ENCODE measurements around the gene XRCC5. TPM values are rescaled to one million over a fixed set of nuclear protein-coding genes. Genes with fewer than 3 reads are reported as not detected.
A peak's percentile ranks its signal among the peaks of the same experiment; 100 is the strongest.

Gene XRCC5
- total RNA-seq, 2 donors from 2014 or later: 487 to 501 TPM

DNA sequence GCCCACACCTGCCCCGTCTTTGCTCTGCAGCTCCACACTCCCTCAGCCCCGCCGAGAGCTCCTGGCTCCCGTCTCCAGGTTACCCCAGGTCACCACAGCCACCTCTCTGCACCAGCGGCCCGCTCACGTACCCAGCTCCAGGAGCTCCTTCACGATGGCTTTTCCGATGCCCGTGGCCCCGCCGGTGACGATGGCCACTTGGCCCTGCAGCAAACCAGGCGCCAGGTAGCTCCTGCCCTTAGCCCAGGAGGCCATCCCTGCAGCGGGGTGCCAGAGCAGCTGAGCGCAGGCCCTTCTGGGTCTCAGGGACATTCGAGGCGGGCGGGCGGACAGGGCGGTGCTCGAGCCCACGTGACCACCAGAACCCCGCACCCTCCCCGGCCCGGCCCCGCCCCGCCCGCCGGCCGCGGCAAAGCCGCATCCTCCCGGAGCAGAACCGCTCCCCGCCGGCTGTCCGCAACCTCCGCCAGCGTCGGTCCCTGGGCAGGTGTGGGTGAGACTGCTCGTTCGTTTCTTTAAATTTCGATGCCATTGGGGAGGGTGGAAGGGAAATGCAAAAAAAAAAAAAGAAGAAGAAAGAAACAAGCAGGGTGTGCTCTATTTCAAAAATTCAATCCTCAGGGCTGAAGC is 27.5 kb upstream of the XRCC5 start, which contains the start of the genes PECR and TMEM169:
TSS of gene PECR (minus strand) at position 323 of the 630 bp plus-strand sequence. CDS start at position 255, 68 bp downstream.
TSS of gene TMEM169 (plus strand) at position 433 of the 630 bp plus-strand sequence. CDS start 14,045 bp downstream, outside the sequence.
- Mint-ChIP-seq H3K9me3 (no peaks in the 10 kb centered on the region), H3K36me3 (peaks cover 5 to 6% of the 10 kb centered on the region in 2 donors), H3K27ac (peak within 1 kb of the TSS; percentile 85)
- ATAC-seq: peak; percentile 96 to 97
- peak; percentile 74 to 82 for DNase-seq (ENCODE audit: low spot score in 2 of 2)

DNA sequence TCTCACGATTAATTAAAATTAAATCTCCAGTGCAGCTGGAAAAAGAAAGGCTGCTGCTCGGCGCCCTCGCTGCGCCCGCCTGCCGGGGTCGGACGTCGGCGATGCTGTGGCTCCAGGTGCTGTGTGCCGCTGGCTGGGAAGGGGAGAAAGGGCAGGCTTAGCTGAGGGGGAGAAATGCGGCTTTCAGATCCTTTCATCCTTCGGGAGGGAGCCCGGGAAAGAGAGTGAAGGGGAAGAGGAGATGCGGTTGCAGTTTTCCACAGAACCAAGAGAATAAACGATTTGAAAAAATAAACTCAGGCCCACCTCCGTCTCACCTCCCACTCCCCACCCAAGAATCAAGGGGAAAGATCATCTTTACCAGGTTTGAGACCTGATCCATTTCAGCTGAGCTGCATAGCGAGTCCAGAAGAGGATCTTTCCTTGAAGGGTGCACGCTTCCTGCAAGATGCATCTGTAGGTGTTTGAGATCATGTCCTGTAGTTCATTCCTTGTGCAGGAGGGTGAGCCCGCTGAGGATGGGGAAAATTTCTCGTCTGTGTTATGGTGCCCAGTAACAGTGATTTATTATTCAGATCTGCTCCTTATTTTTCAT is 26.9 kb upstream of the XRCC5 start:
- peak; percentile 25 to 27 for ATAC-seq
- Mint-ChIP-seq H3K9me3 (no peaks in the 10 kb centered on the region), H3K27ac (peak overlapping the region; percentile 53 to 85), H3K36me3 (peaks cover 5 to 6% of the 10 kb centered on the region in 2 donors)
- DNase-seq (ENCODE audit: low spot score in 2 of 2): peak in 1 of 2 donors; percentile 16

GRCh38 chr2:216082805-216083204 is 26.3 kb upstream of the XRCC5 start:
- Mint-ChIP-seq H3K9me3 (no peaks in the 10 kb centered on the region), H3K27ac (peak overlapping the region in 1 of 2 donors; percentile 85), H3K36me3 (peaks cover 5 to 6% of the 10 kb centered on the region in 2 donors)
- ATAC-seq (no peak), DNase-seq (ENCODE audit: low spot score in 2 of 2) (no peak)

DNA sequence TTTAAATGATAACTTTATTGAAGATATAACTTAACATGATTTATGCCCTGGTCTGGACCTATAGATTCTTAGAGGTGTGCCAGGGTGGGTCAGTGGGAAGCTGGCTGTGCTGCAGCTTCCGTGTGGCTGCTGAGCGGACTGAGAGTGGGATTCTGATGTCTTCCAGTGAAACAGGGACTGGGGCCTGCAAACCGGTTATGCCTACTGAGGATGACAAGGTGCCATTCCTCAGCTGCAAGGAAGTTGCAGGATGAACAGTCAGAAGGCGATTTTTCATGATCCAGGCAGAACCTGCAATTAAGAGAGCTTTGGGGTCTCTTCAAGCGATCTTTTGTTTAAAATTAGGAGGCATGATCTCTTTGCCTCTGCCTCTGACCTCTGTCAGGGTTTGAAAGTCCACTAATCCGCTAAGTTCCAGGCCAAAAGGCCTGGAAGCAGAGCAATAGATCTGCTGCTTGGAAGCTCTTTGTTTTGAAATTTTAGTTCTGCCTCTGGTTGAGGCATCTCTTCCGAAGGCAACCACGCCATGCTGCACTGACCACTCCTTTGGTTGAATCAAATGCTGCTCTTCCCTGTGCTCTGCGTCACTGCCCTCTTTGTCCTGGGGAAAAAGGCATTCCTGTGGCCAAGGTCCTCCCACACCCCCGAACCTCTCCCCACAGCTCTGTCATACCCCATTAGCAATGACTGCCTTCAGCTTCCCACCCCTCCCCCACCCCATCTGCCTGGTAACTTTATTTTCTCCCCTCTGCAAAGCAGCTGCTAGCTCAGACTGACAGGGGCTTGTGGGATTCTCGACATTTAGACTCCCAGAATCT is 25.5 kb upstream of the XRCC5 start:
- peak overlapping the region in 1 of 2 donors; percentile 85 for H3K27ac Mint-ChIP-seq
- peaks cover 5 to 6% of the 10 kb centered on the region in 2 donors for H3K36me3 Mint-ChIP-seq
- ATAC-seq: no peak
- H3K9me3 Mint-ChIP-seq: peaks cover 0 to under 1% of the 10 kb centered on the region in 2 donors
- no peak for DNase-seq (ENCODE audit: low spot score in 2 of 2)

- ATAC-seq (no peak), DNase-seq (ENCODE audit: low spot score in 2 of 2) (peak in 1 of 2 donors; percentile 12)
- Mint-ChIP-seq H3K9me3 (peaks cover 0 to 5% of the 10 kb centered on the region in 2 donors), H3K27ac (peak overlapping the region; percentile 51 to 72), H3K36me3 (peaks cover 5 to 6% of the 10 kb centered on the region in 2 donors)
Measured at GRCh38 chr2:216084547-216084946, 24.6 kb upstream of the XRCC5 start.

GRCh38 chr2:216086207-216086893 is 22.8 kb upstream of the XRCC5 start:
- Mint-ChIP-seq H3K27ac (no peak overlapping the region), H3K9me3 (peaks cover 0 to 5% of the 10 kb centered on the region in 2 donors), H3K36me3 (peaks cover 3 to 10% of the 10 kb centered on the region in 2 donors)
- no peak for ATAC-seq
- no peak for DNase-seq (ENCODE audit: low spot score in 2 of 2)

DNA sequence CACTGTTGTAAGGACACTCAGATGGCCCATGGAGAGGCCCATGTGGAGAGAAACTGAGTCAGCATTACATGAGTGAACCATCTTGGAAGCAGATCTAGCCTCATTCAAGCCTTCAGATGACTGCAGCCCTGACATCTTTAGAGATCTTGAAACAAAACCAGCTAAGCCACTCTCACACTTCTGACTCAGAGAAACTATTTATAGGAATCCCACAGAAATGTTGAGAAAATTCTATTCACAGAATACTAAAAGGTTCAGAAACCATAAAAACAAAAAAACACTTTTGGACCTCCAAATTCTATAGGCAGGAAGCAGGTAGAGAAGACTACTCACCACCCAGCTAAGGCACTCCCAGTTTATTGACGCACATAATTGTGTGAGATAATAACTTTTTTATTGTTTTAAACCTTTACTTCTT is 18.8 kb upstream of the XRCC5 start:
- peaks cover 0 to 8% of the 10 kb centered on the region in 2 donors for H3K9me3 Mint-ChIP-seq
- DNase-seq (ENCODE audit: low spot score in 2 of 2): no peak
- H3K27ac Mint-ChIP-seq: peak overlapping the region; percentile 3 to 67
- peak; percentile 84 to 93 for ATAC-seq
- peaks cover 0 to 7% of the 10 kb centered on the region in 2 donors for H3K36me3 Mint-ChIP-seq

DNA sequence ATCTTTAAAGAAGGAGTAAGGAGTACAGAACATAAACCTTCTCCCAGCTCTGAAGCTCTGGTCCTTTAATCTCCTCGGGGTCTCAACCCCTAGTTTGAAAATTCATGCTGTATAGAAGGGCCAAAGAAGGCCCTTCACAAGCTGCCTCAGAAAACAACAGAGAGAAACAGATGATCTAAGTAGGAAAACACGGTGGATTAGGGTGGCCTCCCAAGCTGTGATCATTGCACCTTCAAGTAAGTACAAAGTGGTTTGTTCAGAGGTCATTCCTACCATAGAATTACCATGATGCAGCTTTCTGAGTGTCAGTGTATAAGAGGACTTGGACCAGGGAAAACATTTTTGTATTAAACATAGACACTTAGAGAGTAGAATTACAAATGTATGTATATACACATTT is 16.5 kb upstream of the XRCC5 start:
- ATAC-seq (no peak), DNase-seq (ENCODE audit: low spot score in 2 of 2) (no peak)
- Mint-ChIP-seq H3K36me3 (peaks cover 0 to 7% of the 10 kb centered on the region in 2 donors), H3K27ac (no peak overlapping the region), H3K9me3 (peaks cover 0 to 8% of the 10 kb centered on the region in 2 donors)

DNA sequence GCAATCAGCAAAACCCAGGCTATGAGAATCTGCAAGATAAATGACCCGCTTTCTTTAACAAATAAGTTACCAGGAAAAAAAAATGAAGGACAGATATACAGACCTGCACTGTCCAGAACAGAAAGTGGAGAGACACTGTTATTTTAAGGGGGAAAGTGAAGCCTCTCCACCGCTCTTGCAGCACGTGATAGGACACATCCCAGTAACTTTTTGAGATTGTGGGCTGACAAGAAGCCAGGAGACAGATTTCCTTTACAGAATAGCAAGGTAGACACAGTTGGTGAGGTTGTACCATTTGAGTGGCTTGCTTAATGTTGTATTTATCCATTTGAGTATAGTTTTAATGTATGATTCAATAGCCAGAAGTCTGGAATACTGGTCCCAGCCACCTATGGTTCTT is 14.4 kb upstream of the XRCC5 start:
- H3K27ac Mint-ChIP-seq: no peak overlapping the region
- peaks cover 0 to 6% of the 10 kb centered on the region in 2 donors for H3K36me3 Mint-ChIP-seq
- no peak for ATAC-seq
- DNase-seq (ENCODE audit: low spot score in 2 of 2): no peak
- H3K9me3 Mint-ChIP-seq: peaks cover 0 to 3% of the 10 kb centered on the region in 2 donors

- DNase-seq (ENCODE audit: low spot score in 2 of 2) (no peak), ATAC-seq (no peak)
- Mint-ChIP-seq H3K36me3 (no peaks in the 10 kb centered on the region), H3K27ac (no peak overlapping the region), H3K9me3 (no peaks in the 10 kb centered on the region)
Measured at GRCh38 chr2:216098421-216099334, 10.5 kb upstream of the XRCC5 start.

GRCh38 chr2:216101109-216101508 is 8.0 kb upstream of the XRCC5 start:
- H3K27ac Mint-ChIP-seq: no peak overlapping the region
- DNase-seq (ENCODE audit: low spot score in 2 of 2) (no peak), ATAC-seq (no peak)
- no peaks in the 10 kb centered on the region for H3K36me3 Mint-ChIP-seq
- no peaks in the 10 kb centered on the region for H3K9me3 Mint-ChIP-seq

DNA sequence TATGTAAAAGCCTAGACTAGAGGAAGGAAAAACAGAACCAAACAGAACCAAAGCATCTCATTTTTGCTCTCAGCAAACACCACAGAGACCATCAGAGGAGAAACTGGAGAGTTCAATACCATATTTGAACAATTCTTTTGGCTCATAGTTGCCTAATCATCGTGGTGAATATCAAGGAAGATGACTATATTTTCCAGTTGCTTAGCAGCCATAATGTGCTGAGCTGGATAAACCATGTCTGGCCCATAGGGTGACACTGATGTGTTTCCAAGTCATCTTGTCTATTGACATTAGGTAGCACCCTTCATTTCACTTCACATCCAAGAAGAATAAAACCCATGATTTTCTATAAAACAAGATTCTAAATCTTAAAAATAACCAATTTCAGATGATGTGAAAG is 5.9 kb upstream of the XRCC5 start:
- DNase-seq (ENCODE audit: low spot score in 2 of 2) (no peak), ATAC-seq (no peak)
- no peaks in the 10 kb centered on the region for H3K36me3 Mint-ChIP-seq
- H3K27ac Mint-ChIP-seq: no peak overlapping the region
- no peaks in the 10 kb centered on the region for H3K9me3 Mint-ChIP-seq

DNA sequence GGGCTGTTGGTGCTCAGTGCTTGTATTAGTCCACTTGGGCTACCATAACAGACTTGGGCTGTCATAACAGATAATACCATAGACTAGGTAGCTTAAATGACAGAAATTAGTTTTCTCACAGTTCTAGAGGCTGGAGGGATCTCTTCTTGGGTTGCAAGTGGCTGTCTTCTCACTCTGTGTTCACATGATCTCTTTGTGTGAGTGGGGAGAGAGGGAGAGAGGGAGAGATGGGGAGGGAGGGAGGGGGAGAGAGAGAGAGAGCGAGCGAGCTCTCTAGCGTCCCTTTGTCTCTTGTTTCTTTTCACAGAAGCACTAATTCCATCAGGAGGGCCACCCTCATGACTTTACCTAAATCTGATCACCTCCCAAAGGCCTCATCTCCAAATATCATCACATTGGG is 4.5 kb upstream of the XRCC5 start:
- H3K27ac Mint-ChIP-seq: no peak overlapping the region
- no peak for DNase-seq (ENCODE audit: low spot score in 2 of 2)
- no peaks in the 10 kb centered on the region for H3K9me3 Mint-ChIP-seq
- peaks cover 7 to 8% of the 10 kb centered on the region in 2 donors for H3K36me3 Mint-ChIP-seq
- ATAC-seq: no peak

- ATAC-seq: no peak
- no peaks in the 10 kb centered on the region for H3K9me3 Mint-ChIP-seq
- H3K36me3 Mint-ChIP-seq: peaks cover 32 to 34% of the 10 kb centered on the region in 2 donors
- no peak overlapping the region for H3K27ac Mint-ChIP-seq
- DNase-seq (ENCODE audit: low spot score in 2 of 2): no peak
Measured at GRCh38 chr2:216107320-216107719, 1.8 kb upstream of the XRCC5 start.

DNA sequence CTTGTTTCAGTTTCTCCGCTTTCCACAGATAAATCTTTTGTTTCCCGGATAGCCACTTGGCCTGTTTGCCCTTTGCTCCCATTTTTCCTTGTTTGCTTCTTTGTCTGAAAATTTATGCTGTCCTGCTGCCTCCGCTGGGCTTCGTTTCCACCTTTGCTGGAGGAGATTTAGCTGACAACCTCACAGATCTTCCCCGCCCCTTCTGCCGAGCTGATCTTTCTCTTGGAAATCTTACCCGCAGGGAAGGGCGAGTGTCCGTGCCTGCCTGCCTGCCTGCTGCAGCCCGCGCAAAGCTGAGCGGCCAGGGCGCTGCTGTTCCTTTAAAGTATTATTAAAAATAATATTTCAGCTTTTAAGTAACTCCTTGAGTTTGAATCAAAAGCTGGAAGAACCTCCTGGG is 1.4 kb upstream of the XRCC5 start:
- Mint-ChIP-seq H3K27ac (peak overlapping the region; percentile 37 to 93), H3K36me3 (peaks cover 35 to 37% of the 10 kb centered on the region in 2 donors), H3K9me3 (no peaks in the 10 kb centered on the region)
- no peak for DNase-seq (ENCODE audit: low spot score in 2 of 2)
- ATAC-seq: no peak

All from activated naive CD4-positive, alpha-beta T cell treated with anti-CD3 and anti-CD28 coated beads, Interleukin-2, amount 50 U/mL, for 72 hours (primary cell).